Measurements from ENCODE around the gene PDLIM4. TPM values are rescaled to one million over a fixed set of nuclear protein-coding genes. Genes with fewer than 3 reads are reported as not detected.
A peak's percentile ranks its signal among the peaks of the same experiment; 100 is the strongest.

The PDLIM4 gene
- total RNA-seq, 1 experiment from 2014 or later = not detected

GRCh38 chr5:132226516-132227234, 30.8 kb upstream of the PDLIM4 start:
- DNase-seq (ENCODE audit: extremely low read depth, low read depth) = no peak

- DNase-seq (ENCODE audit: extremely low read depth, low read depth) = no peak
These were observed 30.3 kb upstream of the PDLIM4 start for GRCh38 chr5:132227235-132227484.

GRCh38 chr5:132227485-132228240, 29.8 kb upstream of the PDLIM4 start, which contains the start of gene P4HA2:
TSS of gene P4HA2 (minus strand) at chr5:132227853. CDS start at chr5:132218626, 9,227 bp downstream.
- DNase-seq (ENCODE audit: extremely low read depth, low read depth) = peak; percentile 67

GRCh38 chr5:132228241-132229035, 29.1 kb upstream of the PDLIM4 start:
- DNase-seq (ENCODE audit: extremely low read depth, low read depth) = no peak

GRCh38 chr5:132229236-132229635, 28.3 kb upstream of the PDLIM4 start:
- DNase-seq (ENCODE audit: extremely low read depth, low read depth) = no peak

- DNase-seq (ENCODE audit: extremely low read depth, low read depth) = no peak
These were observed 26.6 kb upstream of the PDLIM4 start for GRCh38 chr5:132230871-132231270.

- no peak for DNase-seq (ENCODE audit: extremely low read depth, low read depth)
These were observed 25.0 kb upstream of the PDLIM4 start for GRCh38 chr5:132232465-132232864.

GRCh38 chr5:132233081-132233480, 24.4 kb upstream of the PDLIM4 start:
- no peak for DNase-seq (ENCODE audit: extremely low read depth, low read depth)

- no peak for DNase-seq (ENCODE audit: extremely low read depth, low read depth)
These were observed 23.4 kb upstream of the PDLIM4 start for GRCh38 chr5:132233811-132234683.

- no peak for DNase-seq (ENCODE audit: extremely low read depth, low read depth)
These were observed 22.8 kb upstream of the PDLIM4 start for GRCh38 chr5:132234684-132235062.

GRCh38 chr5:132235340-132235739, 22.2 kb upstream of the PDLIM4 start:
- DNase-seq (ENCODE audit: extremely low read depth, low read depth) = no peak

GRCh38 chr5:132237141-132237540, 20.4 kb upstream of the PDLIM4 start:
- DNase-seq (ENCODE audit: extremely low read depth, low read depth) = no peak

GRCh38 chr5:132237670-132238069, 19.8 kb upstream of the PDLIM4 start:
- no peak for DNase-seq (ENCODE audit: extremely low read depth, low read depth)

- peak; percentile 62 for DNase-seq (ENCODE audit: extremely low read depth, low read depth)
These were observed 19.2 kb upstream of the PDLIM4 start for GRCh38 chr5:132238169-132238744.

- no peak for DNase-seq (ENCODE audit: extremely low read depth, low read depth)
These were observed 18.5 kb upstream of the PDLIM4 start for GRCh38 chr5:132238901-132239500.

GRCh38 chr5:132239776-132240175, 17.7 kb upstream of the PDLIM4 start:
- DNase-seq (ENCODE audit: extremely low read depth, low read depth) = no peak

GRCh38 chr5:132243366-132243977, 14.0 kb upstream of the PDLIM4 start:
- no peak for DNase-seq (ENCODE audit: extremely low read depth, low read depth)

GRCh38 chr5:132245593-132245992, 11.9 kb upstream of the PDLIM4 start:
- DNase-seq (ENCODE audit: extremely low read depth, low read depth) = no peak

GRCh38 chr5:132246806-132247205, 10.7 kb upstream of the PDLIM4 start:
- no peak for DNase-seq (ENCODE audit: extremely low read depth, low read depth)
